HG03565 (cell line): ENCODE data around the gene RPE.

Experiments used
- ATAC-seq: cut with Tn5 transposase; IDR thresholded peaks from one replicate; pipeline ENCODE4 v1.9.1; 2021; ENCODE audit warnings: mild to moderate bottlenecking, moderate library complexity; ENCODE audit not compliant: unreplicated experiment

RPE gene

GRCh38 chr2:210000464-210001324, 1.7 kb upstream of the RPE start:
- no peak for ATAC-seq

GRCh38 chr2:210003359-210003758, 921 bp downstream of the RPE start:
- ATAC-seq: no peak

GRCh38 chr2:210004881-210005280, 2.4 kb downstream of the RPE start:
- no peak for ATAC-seq

GRCh38 chr2:210007895-210008294, 5.5 kb downstream of the RPE start:
- ATAC-seq: peak; percentile 26

- ATAC-seq: peak; percentile 44
Measured at GRCh38 chr2:210009126-210009525, 6.7 kb downstream of the RPE start.

GRCh38 chr2:210009896-210010295, 7.5 kb downstream of the RPE start:
- no peak for ATAC-seq

- ATAC-seq: no peak
Measured at GRCh38 chr2:210020138-210020537, 17.7 kb downstream of the RPE start.

- ATAC-seq: no peak
Measured at GRCh38 chr2:210022824-210023223, 20.4 kb downstream of the RPE start.

- ATAC-seq: no peak
Measured at GRCh38 chr2:210027608-210028007, 25.2 kb downstream of the RPE start.

- ATAC-seq: no peak
Measured at GRCh38 chr2:210028178-210028577, 25.7 kb downstream of the RPE start.

- no peak for ATAC-seq
Measured at GRCh38 chr2:210034087-210034683, 31.7 kb downstream of the RPE start.

- no peak for ATAC-seq
Measured at GRCh38 chr2:210035679-210036078, 33.2 kb downstream of the RPE start.

- ATAC-seq: no peak
Measured at GRCh38 chr2:210038078-210038477, 35.6 kb downstream of the RPE start.

- no peak for ATAC-seq
Measured at GRCh38 chr2:210046851-210047500, 44.5 kb downstream of the RPE start.

GRCh38 chr2:210049831-210050230, 47.4 kb downstream of the RPE start:
- no peak for ATAC-seq

- ATAC-seq: no peak
Measured at GRCh38 chr2:210050885-210051284, 48.4 kb downstream of the RPE start.

- no peak for ATAC-seq
Measured at GRCh38 chr2:210054696-210055095, 52.3 kb downstream of the RPE start.

GRCh38 chr2:210055825-210056224, 53.4 kb downstream of the RPE start:
- no peak for ATAC-seq

- ATAC-seq: no peak
Measured at GRCh38 chr2:210063306-210063705, 60.9 kb downstream of the RPE start.
